ENCODE results near the gene PPM1N. TPM values are rescaled to one million over a fixed set of nuclear protein-coding genes. Genes with fewer than 3 reads are reported as not detected.
"Not testable (repeated sequence)": the region's sequence is repeated elsewhere in the genome, so short reads cannot be mapped to it uniquely, and the experiment has no call there.

PPM1N gene
- total RNA-seq, 2 experiments from 2014 or later, result 5.8 to 6.1 TPM

DNA sequence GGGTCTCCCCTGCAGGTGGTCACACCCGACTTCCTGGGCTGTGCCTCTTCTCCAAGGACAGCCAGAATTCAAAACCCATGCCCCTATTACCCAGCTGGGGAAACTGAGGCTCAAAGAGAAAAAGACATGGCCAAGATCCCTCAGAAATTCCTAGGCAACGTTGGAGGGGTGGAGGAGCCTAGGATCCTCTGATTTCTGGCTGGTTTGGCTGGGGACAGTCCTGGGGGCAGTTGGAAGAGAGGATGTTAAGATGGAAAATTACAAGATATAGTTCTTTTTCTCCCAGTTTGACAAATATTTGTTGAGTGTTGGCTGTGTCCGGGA, 11.4 kb downstream of the PPM1N start:
- peak overlapping the region; percentile 95 for H3K27ac Mint-ChIP-seq
- POLR2A ChIA-PET, result interaction anchor here (1.0 kb wide), 1 partner anchor 12 kb away, joined by 3 read pairs; no protein-coding TSS in a partner anchor
- no peak for ATAC-seq (ENCODE audit: low read depth)

DNA sequence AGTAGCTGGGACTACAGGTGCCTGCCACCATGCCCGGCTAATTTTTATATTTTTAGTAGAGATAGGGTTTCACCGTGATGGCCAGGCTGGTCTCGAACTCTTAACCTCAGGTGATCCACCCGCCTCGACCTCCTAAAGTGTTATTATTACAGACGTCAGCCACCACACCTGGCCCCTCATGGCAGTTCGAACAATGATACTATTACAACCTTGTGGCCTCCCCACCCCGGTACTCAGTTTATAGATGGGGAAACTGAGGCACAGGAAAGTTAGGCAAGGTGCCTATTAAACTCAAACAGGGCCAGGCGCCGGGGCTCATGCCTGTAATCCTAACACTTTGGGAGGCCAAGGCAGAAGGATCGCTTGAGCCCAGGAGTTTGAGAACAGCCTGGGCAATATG, 12.1 kb downstream of the PPM1N start:
- H3K4me3 Mint-ChIP-seq, result peak overlapping the region; percentile 47
- H3K9me3 Mint-ChIP-seq; DNase-seq; H3K27me3 Mint-ChIP-seq; POLR2A ChIA-PET; ATAC-seq (ENCODE audit: low read depth); H3K27ac Mint-ChIP-seq: not testable (repeated sequence)
- H3K4me1 Mint-ChIP-seq, result peaks cover 46% of the 10 kb centered on the region
- H3K36me3 Mint-ChIP-seq, result peaks cover 17% of the 10 kb centered on the region

More for the DNA sequence above, 11.4 kb downstream of the PPM1N start:
- no peak for DNase-seq
- Mint-ChIP-seq H3K9me3 (no peaks in the 10 kb centered on the region), H3K27me3 (no peaks in the 10 kb centered on the region), H3K4me3 (peak overlapping the region; percentile 98), H3K4me1 (peaks cover 40% of the 10 kb centered on the region), H3K36me3 (peaks cover 19% of the 10 kb centered on the region)

DNA sequence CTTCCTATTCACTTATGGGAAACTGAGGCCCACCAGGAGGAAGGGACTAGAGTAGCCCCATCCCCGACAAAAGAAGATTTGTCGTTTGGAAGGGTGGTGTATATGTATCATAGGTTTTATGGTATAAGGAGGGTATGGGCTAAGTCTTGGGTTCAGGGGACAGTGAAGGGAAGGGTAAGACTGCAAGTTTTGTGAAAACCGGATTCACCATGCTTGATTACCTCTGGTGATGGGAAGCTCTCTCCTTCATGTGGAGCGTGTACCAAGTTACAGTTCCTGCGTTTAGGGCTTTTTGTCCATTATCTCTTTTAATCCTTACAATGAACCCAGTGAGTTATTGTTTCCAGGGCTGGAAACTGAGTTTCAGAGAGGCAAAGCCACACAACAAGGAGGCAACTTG, 12.8 kb downstream of the PPM1N start:
- POLR2A ChIA-PET, result no interaction called here
- peaks cover 17% of the 10 kb centered on the region for H3K36me3 Mint-ChIP-seq

DNA sequence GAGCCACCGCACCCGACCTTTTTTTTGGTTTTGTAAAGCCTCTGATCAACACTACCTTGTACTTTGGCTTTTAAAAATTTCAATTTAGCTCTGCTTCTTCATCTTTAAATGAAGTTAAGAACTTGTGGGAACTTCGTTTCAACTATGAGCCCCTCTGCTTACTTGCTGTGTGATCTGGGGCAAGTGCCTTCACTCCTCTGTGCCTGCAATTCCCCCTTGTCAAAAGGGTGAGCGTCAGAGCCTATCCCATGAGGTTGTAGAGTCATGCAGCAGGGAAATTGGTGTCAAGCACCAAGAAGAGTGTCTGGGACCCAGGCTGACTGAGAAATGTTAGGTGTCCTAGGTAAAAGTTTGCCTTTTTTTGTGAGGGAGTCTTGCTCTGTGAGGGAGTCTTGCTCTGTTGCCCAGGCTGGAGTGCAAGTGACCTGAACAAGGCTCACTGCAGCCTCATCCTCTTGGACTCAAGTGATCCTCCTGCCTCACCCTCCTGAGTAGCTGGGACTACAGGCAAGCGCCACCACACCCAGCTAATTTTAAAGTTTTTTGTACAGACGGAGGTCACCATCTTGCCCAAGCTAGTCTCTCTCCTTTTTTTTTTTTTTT, 14.7 kb downstream of the PPM1N start:
- no peaks in the 10 kb centered on the region for H3K9me3 Mint-ChIP-seq
- DNase-seq, result no peak
- H3K27me3 Mint-ChIP-seq, result no peaks in the 10 kb centered on the region
- H3K27ac Mint-ChIP-seq, result peak overlapping the region; percentile 67
- H3K4me1 Mint-ChIP-seq, result peaks cover 48% of the 10 kb centered on the region
- H3K4me3 Mint-ChIP-seq, result peak overlapping the region; percentile 23
- POLR2A ChIA-PET, result interaction anchor here (0.6 kb wide), 1 partner anchor 18 kb away, joined by 4 read pairs; no protein-coding TSS in a partner anchor
- ATAC-seq (ENCODE audit: low read depth), result no peak
- H3K36me3 Mint-ChIP-seq, result peaks cover 24% of the 10 kb centered on the region

More for the DNA sequence above, 12.8 kb downstream of the PPM1N start:
- DNase-seq (no peak), ATAC-seq (ENCODE audit: low read depth) (no peak)
- Mint-ChIP-seq H3K27ac (peak overlapping the region; percentile 64), H3K9me3 (no peaks in the 10 kb centered on the region), H3K27me3 (no peaks in the 10 kb centered on the region), H3K4me3 (peak overlapping the region; percentile 25), H3K4me1 (peaks cover 46% of the 10 kb centered on the region)

DNA sequence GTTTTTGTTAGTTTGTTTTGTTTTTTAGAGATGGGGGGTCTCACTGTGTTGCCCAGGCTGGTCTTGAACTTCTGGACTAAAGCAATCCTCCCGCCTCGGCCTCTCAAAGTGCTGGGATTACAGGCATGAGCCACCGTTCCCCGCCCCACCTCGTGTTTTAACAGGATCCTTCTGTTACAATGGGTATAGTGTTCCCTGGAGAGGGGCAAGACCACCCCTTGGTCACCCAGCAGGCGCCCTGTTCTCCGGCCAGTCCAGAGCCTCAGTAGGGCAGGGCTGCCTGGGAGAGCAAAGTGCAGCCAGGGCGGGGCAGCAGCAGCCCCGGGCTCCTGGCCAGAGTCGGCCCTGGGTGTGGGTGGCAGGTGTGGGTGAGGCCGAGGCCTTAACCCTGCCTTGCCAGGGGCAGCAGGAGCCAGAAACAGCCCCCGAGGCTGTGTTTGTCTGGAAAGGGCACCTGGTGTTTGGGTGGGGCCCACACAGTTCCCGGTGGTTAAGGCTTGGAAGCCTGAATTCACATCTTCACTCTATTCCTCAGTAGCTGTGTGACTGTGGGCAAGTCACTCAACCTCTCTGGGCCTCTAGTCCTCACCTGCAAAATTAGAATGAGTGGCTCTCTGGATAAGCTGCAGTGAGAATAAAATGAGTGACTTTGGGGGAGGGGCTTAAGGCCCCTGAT, 16.3 kb downstream of the PPM1N start:
- peak; percentile 30 for ATAC-seq (ENCODE audit: low read depth)
- Mint-ChIP-seq H3K27me3 (no peaks in the 10 kb centered on the region), H3K27ac (peak overlapping the region; percentile 87), H3K9me3 (no peaks in the 10 kb centered on the region), H3K4me3 (peak overlapping the region; percentile 74), H3K4me1 (peaks cover 47% of the 10 kb centered on the region), H3K36me3 (peaks cover 27% of the 10 kb centered on the region)
- no peak for DNase-seq
- POLR2A ChIA-PET, result interaction anchor here (0.7 to 1.6 kb wide), 4 partner anchors 8 to 127 kb away, joined by 3 to 5 read pairs (median 4); no protein-coding TSS in a partner anchor

DNA sequence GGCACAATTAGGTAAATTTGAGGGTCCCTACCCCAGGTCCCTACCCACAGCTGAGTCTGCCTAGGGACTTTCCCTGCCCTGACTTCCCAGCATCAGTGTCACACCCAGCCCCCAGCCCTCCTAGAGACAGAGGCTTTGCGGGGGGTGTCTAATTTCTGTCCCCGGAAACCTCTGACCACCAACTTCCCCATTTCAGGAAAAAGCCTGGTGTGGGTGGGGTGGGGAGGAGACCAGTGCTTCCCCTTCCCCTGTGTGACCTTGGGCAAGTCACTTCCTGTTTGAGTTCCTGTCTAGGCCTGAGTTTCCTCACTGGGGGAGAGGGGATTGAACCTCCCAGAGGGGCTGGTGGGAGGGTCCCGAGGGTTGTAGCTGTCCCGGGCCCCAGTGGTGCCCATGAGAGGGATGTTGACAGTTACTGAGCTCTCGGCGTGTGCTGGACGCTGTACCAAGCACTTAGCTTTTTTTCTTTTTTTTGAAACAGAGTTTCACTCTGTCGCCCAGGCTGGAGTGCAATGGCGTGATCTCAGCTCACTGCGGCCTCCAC, 16.9 kb downstream of the PPM1N start:
- peak overlapping the region; percentile 87 for H3K27ac Mint-ChIP-seq
- H3K9me3 Mint-ChIP-seq, result no peaks in the 10 kb centered on the region
- ATAC-seq (ENCODE audit: low read depth) (peak; percentile 59), DNase-seq (no peak)
- peaks cover 43% of the 10 kb centered on the region for H3K4me1 Mint-ChIP-seq
- no peaks in the 10 kb centered on the region for H3K27me3 Mint-ChIP-seq
- POLR2A ChIA-PET, result interaction anchor here (0.5 to 1.6 kb wide), 6 partner anchors 9 to 177 kb away, joined by 3 to 5 read pairs (median 4); partner anchors contain the start of genes QPCTL and SNRPD2
- peak overlapping the region; percentile 55 for H3K4me3 Mint-ChIP-seq
- H3K36me3 Mint-ChIP-seq, result peaks cover 25% of the 10 kb centered on the region

DNA sequence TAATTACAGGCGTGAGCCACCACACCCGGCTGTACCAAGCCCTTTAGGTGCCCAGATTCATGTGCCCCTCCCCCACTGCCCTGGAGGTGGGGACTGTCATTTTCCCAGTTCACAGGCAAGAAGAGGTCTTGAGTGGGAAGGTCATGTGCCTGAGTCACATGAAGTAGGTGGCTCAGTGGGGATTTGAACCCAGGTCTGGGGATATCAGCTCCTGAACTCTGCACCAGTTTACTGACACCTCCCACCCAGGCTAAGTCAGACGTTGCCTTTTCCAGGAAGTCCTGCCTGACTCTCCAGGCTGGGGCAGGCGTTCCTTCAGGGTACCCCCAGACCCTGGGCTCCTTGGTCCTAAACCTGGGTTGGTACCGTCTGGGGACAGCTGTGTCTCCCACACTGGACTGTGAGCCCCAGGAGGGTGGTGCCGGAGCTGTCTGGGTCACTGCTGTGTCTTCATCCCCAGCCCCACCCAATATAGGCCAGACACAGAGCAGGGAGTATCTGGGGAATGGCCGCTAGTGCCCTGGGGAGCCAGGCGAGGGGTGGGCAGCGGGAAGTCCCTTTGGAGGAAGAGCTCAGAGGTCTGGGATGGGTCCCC, 17.7 kb downstream of the PPM1N start:
- H3K4me1 Mint-ChIP-seq, result peaks cover 38% of the 10 kb centered on the region
- peak; percentile 17 for ATAC-seq (ENCODE audit: low read depth)
- no peak for DNase-seq
- POLR2A ChIA-PET, result interaction anchor here (0.5 to 1.6 kb wide), 5 partner anchors 16 to 176 kb away, joined by 3 to 5 read pairs (median 4); partner anchors contain the start of genes QPCTL and SNRPD2
- no peaks in the 10 kb centered on the region for H3K9me3 Mint-ChIP-seq
- no peaks in the 10 kb centered on the region for H3K27me3 Mint-ChIP-seq
- peak overlapping the region; percentile 87 for H3K27ac Mint-ChIP-seq
- H3K4me3 Mint-ChIP-seq, result peak overlapping the region; percentile 55
- peaks cover 24% of the 10 kb centered on the region for H3K36me3 Mint-ChIP-seq

DNA sequence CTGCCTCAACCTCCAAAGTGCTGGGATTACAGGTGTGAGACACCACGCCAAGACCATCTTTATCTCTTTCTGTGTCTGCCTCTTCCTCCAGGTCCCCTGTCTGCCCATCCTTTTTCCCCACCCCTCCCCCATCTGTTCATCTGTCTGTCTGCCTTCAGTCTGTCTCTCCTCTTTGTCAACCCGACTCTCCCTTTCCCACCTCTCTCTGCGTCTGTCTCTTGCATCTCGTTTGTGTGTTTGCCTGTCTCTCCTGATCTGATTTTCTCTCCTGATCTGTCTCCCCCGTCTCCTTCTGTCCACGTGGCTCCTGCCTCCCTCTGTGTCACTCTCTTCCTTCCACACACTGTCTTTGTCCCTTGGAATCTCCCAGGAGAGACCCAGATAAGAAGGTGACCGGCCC, 19.0 kb downstream of the PPM1N start:
- POLR2A ChIA-PET, result no interaction called here
- Mint-ChIP-seq H3K9me3 (no peaks in the 10 kb centered on the region), H3K27ac (peak overlapping the region; percentile 54), H3K4me3 (no peak overlapping the region), H3K4me1 (peaks cover 30% of the 10 kb centered on the region), H3K36me3 (peaks cover 20% of the 10 kb centered on the region), H3K27me3 (no peaks in the 10 kb centered on the region)
- ATAC-seq (ENCODE audit: low read depth) (no peak), DNase-seq (no peak)

DNA sequence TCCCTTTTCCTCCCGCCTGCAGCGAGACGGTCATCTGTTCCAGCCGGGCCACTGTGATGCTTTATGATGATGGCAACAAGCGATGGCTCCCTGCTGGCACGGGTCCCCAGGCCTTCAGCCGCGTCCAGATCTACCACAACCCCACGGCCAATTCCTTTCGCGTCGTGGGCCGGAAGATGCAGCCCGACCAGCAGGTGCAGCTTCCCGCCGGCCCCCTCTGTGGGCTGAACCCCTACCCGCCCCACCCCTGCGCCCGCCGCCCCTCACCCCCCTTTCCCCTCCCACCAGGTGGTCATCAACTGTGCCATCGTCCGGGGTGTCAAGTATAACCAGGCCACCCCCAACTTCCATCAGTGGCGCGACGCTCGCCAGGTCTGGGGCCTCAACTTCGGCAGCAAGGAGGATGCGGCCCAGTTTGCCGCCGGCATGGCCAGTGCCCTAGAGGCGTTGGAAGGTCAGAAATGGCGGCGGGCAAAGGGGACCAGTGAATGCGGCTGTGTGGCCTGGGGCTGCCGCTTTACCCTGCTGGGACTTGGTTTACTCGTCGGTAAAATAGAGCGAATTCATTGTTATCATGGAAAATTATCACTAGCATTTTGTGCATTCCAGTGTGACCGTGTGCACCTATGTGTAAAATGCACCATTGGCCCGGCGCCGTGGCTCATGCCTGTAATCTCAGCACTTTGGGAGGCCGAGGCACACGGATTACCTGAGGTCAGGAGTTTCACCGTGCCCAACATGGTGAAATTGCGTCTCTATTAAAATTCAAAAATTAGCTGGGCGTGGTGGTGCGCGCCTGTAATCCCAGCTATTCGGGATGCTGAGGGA, 19.6 kb downstream of the PPM1N start:
- ATAC-seq (ENCODE audit: low read depth), result no peak
- peaks cover 19% of the 10 kb centered on the region for H3K36me3 Mint-ChIP-seq
- H3K9me3 Mint-ChIP-seq, result no peaks in the 10 kb centered on the region
- peaks cover 28% of the 10 kb centered on the region for H3K4me1 Mint-ChIP-seq
- H3K27me3 Mint-ChIP-seq, result no peaks in the 10 kb centered on the region
- peak overlapping the region; percentile 54 for H3K27ac Mint-ChIP-seq
- POLR2A ChIA-PET, result no interaction called here
- no peak for DNase-seq
- H3K4me3 Mint-ChIP-seq, result no peak overlapping the region

DNA sequence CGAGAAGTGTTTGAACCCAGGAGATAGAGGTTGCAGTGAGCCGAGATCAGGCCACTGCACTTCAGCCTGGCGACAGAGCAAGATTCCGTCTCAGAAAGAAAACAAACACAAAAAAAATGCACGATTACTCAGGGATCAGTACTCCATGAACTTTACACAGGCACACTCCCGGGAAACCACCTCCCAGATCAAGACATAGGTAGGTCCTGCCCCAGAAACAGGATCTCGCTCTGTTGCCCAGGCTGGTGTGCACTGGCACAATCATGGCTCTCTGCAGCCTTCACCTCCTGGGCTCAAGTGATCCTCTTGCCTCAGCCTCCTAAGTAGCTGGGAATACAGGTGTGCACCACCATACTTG, 20.2 kb downstream of the PPM1N start:
- Mint-ChIP-seq H3K27me3 (no peaks in the 10 kb centered on the region), H3K9me3 (no peaks in the 10 kb centered on the region), H3K27ac (no peak overlapping the region), H3K4me1 (peaks cover 26% of the 10 kb centered on the region), H3K4me3 (no peak overlapping the region), H3K36me3 (peaks cover 17% of the 10 kb centered on the region)
- POLR2A ChIA-PET, result no interaction called here
- DNase-seq, result no peak
- ATAC-seq (ENCODE audit: low read depth), result no peak

DNA sequence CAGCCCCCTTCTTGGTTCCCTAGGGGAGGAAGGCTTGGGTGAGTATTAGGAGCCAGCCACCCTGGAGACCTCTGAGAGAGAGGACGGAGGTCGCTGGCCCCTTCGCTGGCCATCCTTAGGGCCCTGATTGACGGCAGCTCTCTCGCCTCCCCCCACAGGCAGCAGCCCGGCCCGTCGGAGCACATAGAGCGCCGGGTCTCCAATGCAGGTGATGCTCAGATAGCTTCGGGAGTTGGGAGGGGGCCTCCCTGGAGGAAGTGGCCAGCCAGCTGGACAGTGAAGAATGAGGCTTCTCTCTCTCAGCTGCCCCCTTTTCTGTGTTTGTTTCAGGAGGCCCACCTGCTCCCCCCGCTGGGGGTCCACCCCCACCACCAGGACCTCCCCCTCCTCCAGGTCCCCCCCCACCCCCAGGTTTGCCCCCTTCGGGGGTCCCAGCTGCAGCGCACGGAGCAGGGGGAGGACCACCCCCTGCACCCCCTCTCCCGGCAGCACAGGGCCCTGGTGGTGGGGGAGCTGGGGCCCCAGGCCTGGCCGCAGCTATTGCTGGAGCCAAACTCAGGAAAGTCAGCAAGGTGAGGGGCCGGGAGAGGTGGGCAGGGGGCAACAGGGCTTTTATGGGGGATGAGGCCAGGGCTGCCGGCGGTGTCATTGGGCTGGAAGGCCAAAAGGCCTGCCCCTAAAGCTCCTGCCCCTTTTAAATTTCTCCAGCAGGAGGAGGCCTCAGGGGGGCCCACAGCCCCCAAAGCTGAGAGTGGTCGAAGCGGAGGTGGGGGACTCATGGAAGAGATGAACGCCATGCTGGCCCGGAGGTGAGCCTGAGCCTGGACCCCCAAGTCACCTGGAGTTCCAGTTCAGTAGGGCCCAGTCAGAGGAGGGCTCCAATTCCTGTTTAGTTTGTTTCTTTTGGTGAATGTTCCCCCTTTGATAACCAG, 24.0 kb downstream of the PPM1N start:
- no peak for ATAC-seq (ENCODE audit: low read depth)
- Mint-ChIP-seq H3K27ac (no peak overlapping the region), H3K36me3 (peaks cover 20% of the 10 kb centered on the region), H3K4me1 (peaks cover 19% of the 10 kb centered on the region), H3K9me3 (no peaks in the 10 kb centered on the region), H3K27me3 (no peaks in the 10 kb centered on the region), H3K4me3 (no peak overlapping the region)
- POLR2A ChIA-PET, result interaction anchor here (0.6 kb wide), 1 partner anchor 20 kb away, joined by 3 read pairs; no protein-coding TSS in a partner anchor
- DNase-seq, result no peak

DNA sequence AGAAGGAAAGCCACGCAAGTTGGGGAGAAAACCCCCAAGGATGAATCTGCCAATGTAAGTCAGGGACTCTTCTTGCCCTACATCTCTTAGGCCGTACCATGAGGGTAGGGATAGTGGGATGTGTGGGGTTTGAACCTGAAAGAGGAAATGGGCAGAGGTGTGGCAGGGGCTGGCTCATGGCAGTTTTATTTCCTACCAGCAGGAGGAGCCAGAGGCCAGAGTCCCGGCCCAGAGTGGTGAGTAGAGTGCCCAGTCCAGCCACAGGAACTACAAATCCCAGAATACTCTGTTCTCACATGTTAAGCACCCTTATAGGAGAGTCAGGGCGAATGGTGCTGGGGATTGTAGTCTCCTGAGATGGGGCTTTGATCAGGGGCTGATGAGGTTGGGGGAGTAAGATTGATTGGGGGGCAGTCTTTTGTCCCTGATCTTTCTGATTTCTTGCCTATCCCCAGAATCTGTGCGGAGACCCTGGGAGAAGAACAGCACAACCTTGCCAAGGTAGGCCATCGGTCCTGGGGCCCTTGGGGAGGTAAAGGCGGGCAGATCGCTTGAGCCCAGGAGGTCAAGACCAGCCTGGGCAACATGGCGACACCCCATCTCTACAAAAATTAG, 25.5 kb downstream of the PPM1N start:
- H3K27ac Mint-ChIP-seq, result peak overlapping the region; percentile 25
- no peaks in the 10 kb centered on the region for H3K27me3 Mint-ChIP-seq
- POLR2A ChIA-PET, result interaction anchor here (0.7 kb wide), 1 partner anchor 457 kb away, joined by 3 read pairs; no protein-coding TSS in a partner anchor
- no peak overlapping the region for H3K4me3 Mint-ChIP-seq
- peaks cover 22% of the 10 kb centered on the region for H3K4me1 Mint-ChIP-seq
- ATAC-seq (ENCODE audit: low read depth) (peak; percentile 92), DNase-seq (peak; percentile 71)
- peaks cover 20% of the 10 kb centered on the region for H3K36me3 Mint-ChIP-seq
- H3K9me3 Mint-ChIP-seq, result no peaks in the 10 kb centered on the region

Measured in activated naive CD8-positive, alpha-beta T cell treated with anti-CD3 and anti-CD28 coated beads, Interleukin-2, amount 10 ng/mL, durations not matched to agents 7 days and 5 days (primary cell).